ENCODE measurements around the gene KANSL3. TPM values are rescaled to one million over a fixed set of nuclear protein-coding genes. Genes with fewer than 3 reads are reported as not detected.

KANSL3 gene
- total RNA-seq, 2 experiments from 2014 or later: 54.4 to 61.8 TPM

GRCh38 chr2:96626553-96626942, 11.6 kb downstream of the KANSL3 start:
- Mint-ChIP-seq H3K27ac (no peak overlapping the region), H3K9me3 (no peaks in the 10 kb centered on the region), H3K4me1 (ENCODE audit: low read depth) (peaks cover 22% of the 10 kb centered on the region), H3K27me3 (no peaks in the 10 kb centered on the region), H3K36me3 (ENCODE audit: low read depth) (peaks cover 80% of the 10 kb centered on the region), H3K4me3 (no peak overlapping the region)
- Histone ChIP-seq H3K9me3 (ENCODE audit: control insufficient read depth in 1 of 2, insufficient read depth in 1 of 2, low read length in 2 of 2) (no peaks in the 10 kb centered on the region), H3K4me3 (ENCODE audit: low read length) (no peak overlapping the region), H3K27me3 (ENCODE audit: control insufficient read depth in 1 of 2, insufficient read depth in 2 of 2, low read length in 2 of 2) (no peaks in the 10 kb centered on the region), H3K36me3 (ENCODE audit: insufficient read depth, low read length) (peaks cover 59% of the 10 kb centered on the region), H3K4me1 (ENCODE audit: insufficient read depth, low read length) (no peaks in the 10 kb centered on the region), H3K27ac (ENCODE audit: low read depth in 1 of 2, low read length in 2 of 2) (no peak overlapping the region)
- no peak for TF ChIP-seq CTCF (IDR thresholded peaks at IDR 0.05)
- ChIA-PET POLR2A (interaction anchor here (1.3 to 2.9 kb wide), 2 partner anchors 11 to 99 kb away, joined by 3 to 19 read pairs; partner anchors contain the start of gene KANSL3), CTCF (interaction anchor here (1.4 kb wide), 1 partner anchor 174 kb away, joined by 3 read pairs; no protein-coding TSS in a partner anchor)
- intact Hi-C loops (cut with DNase I, micrococcal nuclease): no loop called here
- ATAC-seq (ENCODE audit: poor library complexity) (no peak), DNase-seq (no peak)

- Mint-ChIP-seq H3K4me1 (ENCODE audit: low read depth) (peaks cover 17% of the 10 kb centered on the region), H3K36me3 (ENCODE audit: low read depth) (peaks cover 73% of the 10 kb centered on the region), H3K27ac (peak overlapping the region; percentile 36), H3K9me3 (no peaks in the 10 kb centered on the region), H3K27me3 (no peaks in the 10 kb centered on the region), H3K4me3 (no peak overlapping the region)
- ATAC-seq (ENCODE audit: poor library complexity) (no peak), DNase-seq (no peak)
- Histone ChIP-seq H3K27ac (ENCODE audit: low read depth in 1 of 2, low read length in 2 of 2) (no peak overlapping the region), H3K4me3 (ENCODE audit: low read length) (no peak overlapping the region), H3K9me3 (ENCODE audit: control insufficient read depth in 1 of 2, insufficient read depth in 1 of 2, low read length in 2 of 2) (no peaks in the 10 kb centered on the region), H3K4me1 (ENCODE audit: insufficient read depth, low read length) (no peaks in the 10 kb centered on the region), H3K36me3 (ENCODE audit: insufficient read depth, low read length) (peaks cover 52% of the 10 kb centered on the region), H3K27me3 (ENCODE audit: control insufficient read depth in 1 of 2, insufficient read depth in 2 of 2, low read length in 2 of 2) (no peaks in the 10 kb centered on the region)
- no peak for TF ChIP-seq CTCF (IDR thresholded peaks at IDR 0.05)
- intact Hi-C loops (cut with DNase I, micrococcal nuclease): no loop called here
- ChIA-PET CTCF (interaction anchor here (1.4 kb wide), 1 partner anchor 175 kb away, joined by 3 read pairs; no protein-coding TSS in a partner anchor), POLR2A (interaction anchor here (2.9 kb wide), 1 partner anchor 12 kb away, joined by 19 read pairs; the partner anchor contains the start of gene KANSL3)
Measured at GRCh38 chr2:96625571-96626552, 12.2 kb downstream of the KANSL3 start.

- no peak for ATAC-seq (ENCODE audit: poor library complexity)
- Mint-ChIP-seq H3K4me3 (no peak overlapping the region), H3K27me3 (no peaks in the 10 kb centered on the region), H3K27ac (no peak overlapping the region), H3K4me1 (ENCODE audit: low read depth) (peaks cover 9% of the 10 kb centered on the region), H3K36me3 (ENCODE audit: low read depth) (peaks cover 68% of the 10 kb centered on the region), H3K9me3 (no peaks in the 10 kb centered on the region)
- H3K27ac ChIP-seq (ENCODE audit: low read depth in 1 of 2, low read length in 2 of 2): no peak overlapping the region
- DNase-seq: no peak
- no peaks in the 10 kb centered on the region for H3K9me3 ChIP-seq (ENCODE audit: control insufficient read depth in 1 of 2, insufficient read depth in 1 of 2, low read length in 2 of 2)
- H3K36me3 ChIP-seq (ENCODE audit: insufficient read depth, low read length): peaks cover 45% of the 10 kb centered on the region
- ChIA-PET POLR2A (no interaction called here), CTCF (no interaction called here)
- no peaks in the 10 kb centered on the region for H3K27me3 ChIP-seq (ENCODE audit: control insufficient read depth in 1 of 2, insufficient read depth in 2 of 2, low read length in 2 of 2)
- TF ChIP-seq CTCF (IDR thresholded peaks at IDR 0.05): no peak
- no peak overlapping the region for H3K4me3 ChIP-seq (ENCODE audit: low read length)
- no peaks in the 10 kb centered on the region for H3K4me1 ChIP-seq (ENCODE audit: insufficient read depth, low read length)
- intact Hi-C loops (cut with DNase I, micrococcal nuclease): no loop called here
Measured at GRCh38 chr2:96623116-96623515, 15.0 kb downstream of the KANSL3 start.
